ENCODE data around the gene GARS1.
A peak's percentile ranks its signal among the peaks of the same experiment; 100 is the strongest.

The GARS1 gene

GRCh38 chr7:30658479-30659074 lies 63.9 kb downstream of the GARS1 start:
- no peak for TF ChIP-seq EGR1 (IDR thresholded peaks at IDR 0.05)
- TF ChIP-seq EP300 (IDR thresholded peaks at IDR 0.05; ENCODE audit: borderline replicate concordance), result no peak
- no peak for TF ChIP-seq FOXM1 (IDR thresholded peaks at IDR 0.05; ENCODE audit: borderline replicate concordance, low read depth)
- TF ChIP-seq CEBPB (IDR thresholded peaks at IDR 0.05), result no peak
- no peak for TF ChIP-seq NFIC (IDR thresholded peaks at IDR 0.05)
- no peak for TF ChIP-seq REST (IDR thresholded peaks at IDR 0.05; ENCODE audit: low read depth)
- TF ChIP-seq TEAD4 (IDR thresholded peaks at IDR 0.05), result no peak
- TF ChIP-seq TAF1 (IDR thresholded peaks at IDR 0.05; ENCODE audit: low read depth), result no peak
- TF ChIP-seq CREB1 (IDR thresholded peaks at IDR 0.05; ENCODE audit: low read depth), result no peak

GRCh38 chr7:30659312-30659711 lies 64.6 kb downstream of the GARS1 start:
- no peak for TF ChIP-seq USF1 (IDR thresholded peaks at IDR 0.05)
- TF ChIP-seq ZBTB7A (IDR thresholded peaks at IDR 0.05; ENCODE audit: low read depth), result no peak
- no peak for TF ChIP-seq TCF12 (IDR thresholded peaks at IDR 0.05; ENCODE audit: low read depth)
- TF ChIP-seq RAD21 (IDR thresholded peaks at IDR 0.05; ENCODE audit: low read depth), result no peak
- TF ChIP-seq TAF1 (IDR thresholded peaks at IDR 0.05; ENCODE audit: low read depth), result no peak
- no peak for TF ChIP-seq REST (IDR thresholded peaks at IDR 0.05; ENCODE audit: low read depth)
- no peak for TF ChIP-seq EP300 (IDR thresholded peaks at IDR 0.05; ENCODE audit: borderline replicate concordance)
- no peak for TF ChIP-seq FOXM1 (IDR thresholded peaks at IDR 0.05; ENCODE audit: borderline replicate concordance, low read depth)
- TF ChIP-seq CEBPB (IDR thresholded peaks at IDR 0.05), result no peak
- TF ChIP-seq TEAD4 (IDR thresholded peaks at IDR 0.05), result no peak
- no peak for TF ChIP-seq MAX (IDR thresholded peaks at IDR 0.05)

- TF ChIP-seq ZBTB7A (IDR thresholded peaks at IDR 0.05; ENCODE audit: low read depth) (no peak), YY1 (IDR thresholded peaks at IDR 0.05; ENCODE audit: low read depth) (no peak), CREB1 (IDR thresholded peaks at IDR 0.05; ENCODE audit: low read depth) (no peak), NFIC (IDR thresholded peaks at IDR 0.05) (0 out of 2 replicates have a peak, but pooled peaks have one; percentile 15), USF1 (IDR thresholded peaks at IDR 0.05) (no peak)
Observed at GRCh38 chr7:30660331-30661255, 65.9 kb downstream of the GARS1 start.

GRCh38 chr7:30661926-30662325 lies 67.2 kb downstream of the GARS1 start:
- TF ChIP-seq MAX (IDR thresholded peaks at IDR 0.05), result no peak
- no peak for TF ChIP-seq FOXM1 (IDR thresholded peaks at IDR 0.05; ENCODE audit: borderline replicate concordance, low read depth)
- TF ChIP-seq EGR1 (IDR thresholded peaks at IDR 0.05), result no peak
- no peak for TF ChIP-seq YY1 (IDR thresholded peaks at IDR 0.05; ENCODE audit: low read depth)
- no peak for TF ChIP-seq RAD21 (IDR thresholded peaks at IDR 0.05; ENCODE audit: low read depth)
- TF ChIP-seq NFIC (IDR thresholded peaks at IDR 0.05), result no peak
- no peak for TF ChIP-seq TAF1 (IDR thresholded peaks at IDR 0.05; ENCODE audit: low read depth)
- no peak for TF ChIP-seq USF1 (IDR thresholded peaks at IDR 0.05)
- no peak for TF ChIP-seq ZBTB7A (IDR thresholded peaks at IDR 0.05; ENCODE audit: low read depth)
- TF ChIP-seq TCF12 (IDR thresholded peaks at IDR 0.05; ENCODE audit: low read depth), result no peak
- TF ChIP-seq TEAD4 (IDR thresholded peaks at IDR 0.05), result no peak
- TF ChIP-seq CREB1 (IDR thresholded peaks at IDR 0.05; ENCODE audit: low read depth), result no peak
- no peak for TF ChIP-seq EP300 (IDR thresholded peaks at IDR 0.05; ENCODE audit: borderline replicate concordance)

- TF ChIP-seq YY1 (IDR thresholded peaks at IDR 0.05; ENCODE audit: low read depth), result no peak
- no peak for TF ChIP-seq TAF1 (IDR thresholded peaks at IDR 0.05; ENCODE audit: low read depth)
- TF ChIP-seq EGR1 (IDR thresholded peaks at IDR 0.05), result no peak
- TF ChIP-seq RAD21 (IDR thresholded peaks at IDR 0.05; ENCODE audit: low read depth), result no peak
- TF ChIP-seq EP300 (IDR thresholded peaks at IDR 0.05; ENCODE audit: borderline replicate concordance), result no peak
- TF ChIP-seq MAX (IDR thresholded peaks at IDR 0.05), result no peak
- no peak for TF ChIP-seq NFIC (IDR thresholded peaks at IDR 0.05)
- no peak for TF ChIP-seq TEAD4 (IDR thresholded peaks at IDR 0.05)
- TF ChIP-seq USF1 (IDR thresholded peaks at IDR 0.05), result no peak
Observed at GRCh38 chr7:30662431-30662939, 67.8 kb downstream of the GARS1 start.
